ENCODE data around the gene KCNMA1. TPM values are rescaled to one million over a fixed set of nuclear protein-coding genes. Genes with fewer than 3 reads are reported as not detected.

The KCNMA1 gene
- total RNA-seq, 1 experiment from 2014 or later = 143 TPM

- TF ChIP-seq EZH2phosphoT487 (IDR thresholded peaks at IDR 0.05; ENCODE audit: borderline replicate concordance, low read length) = no peak
- H3K9me2 ChIP-seq (replicated peaks; ENCODE audit: low read length) = no peaks in the 10 kb centered on the region
- no TSS peak for BruUV-seq (replicated peaks)
- CTCF ChIA-PET = no interaction called here
- H3K4me1 ChIP-seq (ENCODE audit: insufficient read depth, low read length) = peaks cover 77% of the 10 kb centered on the region
- no peak overlapping the region for H3K4me2 ChIP-seq (ENCODE audit: low read length)
- no peaks in the 10 kb centered on the region for H4K20me1 ChIP-seq (ENCODE audit: low read length)
- H3K9ac ChIP-seq (ENCODE audit: low read length) = no peak overlapping the region
- no peak overlapping the region for H3K4me3 ChIP-seq (ENCODE audit: low read length)
- H3K79me2 ChIP-seq (ENCODE audit: low read length) = peaks cover 75% of the 10 kb centered on the region
- no peak overlapping the region for H3K27ac ChIP-seq (ENCODE audit: low read length)
- no peaks in the 10 kb centered on the region for H3K9me3 ChIP-seq (ENCODE audit: low read length)
- H3F3A ChIP-seq (ENCODE audit: low read length, unreplicated experiment) = peaks cover 29% of the 10 kb centered on the region
- no peak overlapping the region for H2AFZ ChIP-seq (ENCODE audit: low read length)
- ATAC-seq (no peak), DNase-seq (no peak)
- POLR2A ChIA-PET (ENCODE audit: unreplicated experiment) = no interaction called here
- H3K36me3 ChIP-seq (ENCODE audit: low read depth, low read length) = no peaks in the 10 kb centered on the region
- intact Hi-C loops (cut with micrococcal nuclease) = loop anchor here (5.0 kb wide), 1 partner anchor 258 kb away; no protein-coding TSS in a partner anchor
- no peaks in the 10 kb centered on the region for H3K27me3 ChIP-seq (ENCODE audit: low read length)
Measured at GRCh38 chr10:77510294-77510693, 127.3 kb downstream of the KCNMA1 start.

- H3K79me2 ChIP-seq (ENCODE audit: low read length) = peaks cover 68% of the 10 kb centered on the region
- CTCF ChIA-PET = no interaction called here
- no peak overlapping the region for H2AFZ ChIP-seq (ENCODE audit: low read length)
- DNase-seq (no peak), ATAC-seq (no peak)
- no peak overlapping the region for H3K4me2 ChIP-seq (ENCODE audit: low read length)
- H3K9ac ChIP-seq (ENCODE audit: low read length) = no peak overlapping the region
- no peaks in the 10 kb centered on the region for H3K9me2 ChIP-seq (replicated peaks; ENCODE audit: low read length)
- no peak overlapping the region for H3K27ac ChIP-seq (ENCODE audit: low read length)
- no peaks in the 10 kb centered on the region for H3K36me3 ChIP-seq (ENCODE audit: low read depth, low read length)
- H3K27me3 ChIP-seq (ENCODE audit: low read length) = no peaks in the 10 kb centered on the region
- H3K4me3 ChIP-seq (ENCODE audit: low read length) = no peak overlapping the region
- no peaks in the 10 kb centered on the region for H4K20me1 ChIP-seq (ENCODE audit: low read length)
- no TSS peak for BruUV-seq (replicated peaks)
- peaks cover 77% of the 10 kb centered on the region for H3K4me1 ChIP-seq (ENCODE audit: insufficient read depth, low read length)
- POLR2A ChIA-PET (ENCODE audit: unreplicated experiment) = no interaction called here
- no peak for TF ChIP-seq EZH2phosphoT487 (IDR thresholded peaks at IDR 0.05; ENCODE audit: borderline replicate concordance, low read length)
- no peak for TF ChIP-seq EZH2 (IDR thresholded peaks at IDR 0.05; ENCODE audit: low read length, unreplicated experiment)
- TF ChIP-seq, protein P1, sequence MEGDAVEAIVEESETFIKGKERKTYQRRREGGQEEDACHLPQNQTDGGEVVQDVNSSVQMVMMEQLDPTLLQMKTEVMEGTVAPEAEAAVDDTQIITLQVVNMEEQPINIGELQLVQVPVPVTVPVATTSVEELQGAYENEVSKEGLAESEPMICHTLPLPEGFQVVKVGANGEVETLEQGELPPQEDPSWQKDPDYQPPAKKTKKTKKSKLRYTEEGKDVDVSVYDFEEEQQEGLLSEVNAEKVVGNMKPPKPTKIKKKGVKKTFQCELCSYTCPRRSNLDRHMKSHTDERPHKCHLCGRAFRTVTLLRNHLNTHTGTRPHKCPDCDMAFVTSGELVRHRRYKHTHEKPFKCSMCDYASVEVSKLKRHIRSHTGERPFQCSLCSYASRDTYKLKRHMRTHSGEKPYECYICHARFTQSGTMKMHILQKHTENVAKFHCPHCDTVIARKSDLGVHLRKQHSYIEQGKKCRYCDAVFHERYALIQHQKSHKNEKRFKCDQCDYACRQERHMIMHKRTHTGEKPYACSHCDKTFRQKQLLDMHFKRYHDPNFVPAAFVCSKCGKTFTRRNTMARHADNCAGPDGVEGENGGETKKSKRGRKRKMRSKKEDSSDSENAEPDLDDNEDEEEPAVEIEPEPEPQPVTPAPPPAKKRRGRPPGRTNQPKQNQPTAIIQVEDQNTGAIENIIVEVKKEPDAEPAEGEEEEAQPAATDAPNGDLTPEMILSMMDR (conservative IDR thresholded peaks at IDR 0.05; ENCODE audit: low read depth, low read length) = no peak
- intact Hi-C loops (cut with micrococcal nuclease) = no loop called here
- H3F3A ChIP-seq (ENCODE audit: low read length, unreplicated experiment) = peaks cover 26% of the 10 kb centered on the region
- no peaks in the 10 kb centered on the region for H3K9me3 ChIP-seq (ENCODE audit: low read length)
Measured at GRCh38 chr10:77509391-77509790, 128.2 kb downstream of the KCNMA1 start.

DNA sequence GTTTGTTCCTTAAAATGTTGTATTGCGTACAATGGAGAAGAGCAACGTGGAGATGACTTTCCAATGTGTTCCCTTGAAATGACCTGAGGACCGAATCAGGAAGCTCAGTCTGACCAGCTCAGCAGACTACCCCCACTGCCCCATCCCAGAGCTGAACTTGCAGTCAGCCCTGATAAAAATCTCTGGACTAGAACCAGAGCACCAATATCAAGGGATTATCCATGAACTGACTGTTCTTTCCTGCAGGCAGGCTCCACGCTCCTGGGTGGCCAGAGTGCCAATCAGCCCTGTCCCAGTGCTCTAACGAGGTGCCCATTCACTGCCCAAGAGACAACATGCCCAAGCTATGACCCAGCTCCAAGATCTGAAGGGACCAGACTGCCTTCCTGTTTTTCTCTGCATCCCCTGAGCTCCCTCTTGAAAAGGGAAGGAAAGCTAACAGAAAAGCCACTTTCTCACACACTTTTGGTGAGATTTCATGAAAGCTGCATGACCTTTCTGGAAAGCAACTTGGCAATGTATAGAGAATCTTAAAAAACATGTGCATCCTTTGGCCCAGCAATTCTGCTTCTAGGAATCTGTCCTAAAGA is 130.2 kb downstream of the KCNMA1 start:
- CTCF ChIA-PET = interaction anchor here (0.7 kb wide), 1 partner anchor 204 kb away, joined by 3 read pairs; no protein-coding TSS in a partner anchor

More for the DNA sequence above, 130.2 kb downstream of the KCNMA1 start:
- Histone ChIP-seq H3K27ac (ENCODE audit: low read length) (0 out of 2 replicates have a peak overlapping the region, but pooled peaks have one; percentile 82), H3K4me2 (ENCODE audit: low read length) (peak overlapping the region; percentile 9), H2AFZ (ENCODE audit: low read length) (no peak overlapping the region), H3K9me2 (replicated peaks; ENCODE audit: low read length) (no peaks in the 10 kb centered on the region), H3K79me2 (ENCODE audit: low read length) (peaks cover 76% of the 10 kb centered on the region), H3F3A (ENCODE audit: low read length, unreplicated experiment) (peaks cover 27% of the 10 kb centered on the region), H3K36me3 (ENCODE audit: low read depth, low read length) (no peaks in the 10 kb centered on the region), H3K4me1 (ENCODE audit: insufficient read depth, low read length) (peaks cover 78% of the 10 kb centered on the region), H3K27me3 (ENCODE audit: low read length) (no peaks in the 10 kb centered on the region), H3K9ac (ENCODE audit: low read length) (no peak overlapping the region), H4K20me1 (ENCODE audit: low read length) (no peaks in the 10 kb centered on the region), H3K4me3 (ENCODE audit: low read length) (no peak overlapping the region), H3K9me3 (ENCODE audit: low read length) (no peaks in the 10 kb centered on the region)
- intact Hi-C loops (cut with micrococcal nuclease) = no loop called here
- BruUV-seq (replicated peaks) = no TSS peak
- DNase-seq = peak; percentile 49
- POLR2A ChIA-PET (ENCODE audit: unreplicated experiment) = no interaction called here
- TF ChIP-seq, protein P1 (conservative IDR thresholded peaks at IDR 0.05; ENCODE audit: low read depth, low read length) = no peak
- TF ChIP-seq EZH2phosphoT487 (IDR thresholded peaks at IDR 0.05; ENCODE audit: borderline replicate concordance, low read length) (no peak), EZH2 (IDR thresholded peaks at IDR 0.05; ENCODE audit: low read length, unreplicated experiment) (no peak)
- no peak for ATAC-seq

Data from PC-3 (cell line).